Retina (tissue), 1 donor: ENCODE results near the gene PIEZO1.
A peak's percentile ranks its signal among the peaks of the same experiment; 100 is the strongest.

Experiments
- DNase-seq: peaks from one replicate; pipeline ENCODE4 v3.0.0-alpha.2; 2016

PIEZO1 gene

GRCh38 chr16:88747588-88748301 is 37.3 kb downstream of the PIEZO1 start:
- no peak for DNase-seq

GRCh38 chr16:88746506-88746905 is 38.5 kb downstream of the PIEZO1 start:
- no peak for DNase-seq

GRCh38 chr16:88744577-88745521 is 40.2 kb downstream of the PIEZO1 start:
- no peak for DNase-seq

GRCh38 chr16:88743693-88744576 is 41.1 kb downstream of the PIEZO1 start:
- DNase-seq, result peak; percentile 78

- DNase-seq, result no peak
Measured at GRCh38 chr16:88742896-88743605, 42.0 kb downstream of the PIEZO1 start.

GRCh38 chr16:88741368-88741767 is 43.7 kb downstream of the PIEZO1 start:
- no peak for DNase-seq

GRCh38 chr16:88740727-88741055 is 44.3 kb downstream of the PIEZO1 start:
- no peak for DNase-seq

GRCh38 chr16:88739977-88740726 is 44.9 kb downstream of the PIEZO1 start:
- DNase-seq, result no peak

GRCh38 chr16:88739139-88739976 is 45.7 kb downstream of the PIEZO1 start:
- DNase-seq, result no peak

GRCh38 chr16:88738151-88739084 is 46.6 kb downstream of the PIEZO1 start:
- DNase-seq, result no peak

- peak; percentile 86 for DNase-seq
Measured at GRCh38 chr16:88737298-88738150, 47.5 kb downstream of the PIEZO1 start.

- DNase-seq, result no peak
Measured at GRCh38 chr16:88736496-88736895, 48.5 kb downstream of the PIEZO1 start.

GRCh38 chr16:88736088-88736487 is 48.9 kb downstream of the PIEZO1 start:
- no peak for DNase-seq

- no peak for DNase-seq
Measured at GRCh38 chr16:88735616-88736015, 49.4 kb downstream of the PIEZO1 start.

GRCh38 chr16:88735121-88735520 is 49.9 kb downstream of the PIEZO1 start:
- DNase-seq, result no peak

- DNase-seq, result no peak
Measured at GRCh38 chr16:88734361-88734728, 50.7 kb downstream of the PIEZO1 start.

- no peak for DNase-seq
Measured at GRCh38 chr16:88733630-88734360, 51.2 kb downstream of the PIEZO1 start.

- no peak for DNase-seq
Measured at GRCh38 chr16:88732961-88733294, 52.1 kb downstream of the PIEZO1 start.
